Heart left ventricle (tissue), 13 donors: ENCODE measurements around the gene RFC3.

Experiments
- POLR2A ChIP-seq, 2 donors: fragments of 450-650 bp; IDR thresholded peaks; one replicate each; pipeline ENCODE4 v1.6.1; 2017; ENCODE audit warnings: antibody characterized with exemption in 2 of 2, mild to moderate bottlenecking in 2 of 2, moderate library complexity in 2 of 2
- TF ChIP-seq, protein P1 (sequence below), 12 donors: fragments of 200-600 bp; sonication (generic) in 4 of 12; IDR thresholded peaks; one replicate each; pipeline versions ENCODE4 v1.5.0 to v1.8.0; 2018 to 2022; ENCODE audit warnings: antibody characterized with exemption in 12 of 12, mild to moderate bottlenecking in 5 of 12
- donor health status: ischemic (EF 13 %, LVEDD 7.1; RV severe dilation, severe dysfunction).
- donor health status: DM: no; HTN: yes; CAD: no.
- donor health status: DM: no; HTN: no; CAD: no.
- donor health status: ischemic (EF 25% LVEDD 6.9; RV normal size, moderate dysfunction).
- donor health status: ischemic (EF 25% LVEDD 5.7; RV mildly dilated, moderate dysfunction).
- donor health status: ischemic (EF 35%, LVEDD 5.7; RV mildly dilated, moderate dysfunction).
- donor health status: nonischemic (EF 11% LVEDD 7.7; RV severe dilation, severe dysfunction).
- donor health status: DM: yes; HTN: yes; CAD: no.
- donor health status: PGD.
- donor health status: ischemic (EF 29% LVEDD 5.4; RV normal size, mild dysfunction).
- donor health status: nonischemic (EF 23%, LVEDD 6.1; RV moderate dilation, normal function).

DNA sequence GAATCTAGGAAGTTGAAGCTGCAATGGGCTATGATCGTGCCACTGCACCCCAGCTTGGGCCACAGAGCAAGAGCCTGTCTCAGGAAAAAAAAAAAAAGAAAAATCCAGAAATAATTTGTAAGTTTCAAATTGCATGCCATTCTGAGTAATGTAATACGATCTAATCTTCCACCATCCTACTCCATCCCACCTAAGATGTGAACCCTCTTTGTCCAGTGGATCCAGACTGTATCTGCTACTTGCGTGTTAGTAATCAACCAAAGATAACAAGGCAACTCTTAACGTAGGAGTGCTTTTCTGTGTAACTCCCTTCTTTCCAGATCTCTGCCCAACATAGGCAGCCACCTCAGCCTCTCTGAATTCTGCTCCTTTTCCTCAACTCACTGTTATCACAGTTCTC is 24.3 kb downstream of the RFC3 start:
- TF ChIP-seq, protein P1, sequence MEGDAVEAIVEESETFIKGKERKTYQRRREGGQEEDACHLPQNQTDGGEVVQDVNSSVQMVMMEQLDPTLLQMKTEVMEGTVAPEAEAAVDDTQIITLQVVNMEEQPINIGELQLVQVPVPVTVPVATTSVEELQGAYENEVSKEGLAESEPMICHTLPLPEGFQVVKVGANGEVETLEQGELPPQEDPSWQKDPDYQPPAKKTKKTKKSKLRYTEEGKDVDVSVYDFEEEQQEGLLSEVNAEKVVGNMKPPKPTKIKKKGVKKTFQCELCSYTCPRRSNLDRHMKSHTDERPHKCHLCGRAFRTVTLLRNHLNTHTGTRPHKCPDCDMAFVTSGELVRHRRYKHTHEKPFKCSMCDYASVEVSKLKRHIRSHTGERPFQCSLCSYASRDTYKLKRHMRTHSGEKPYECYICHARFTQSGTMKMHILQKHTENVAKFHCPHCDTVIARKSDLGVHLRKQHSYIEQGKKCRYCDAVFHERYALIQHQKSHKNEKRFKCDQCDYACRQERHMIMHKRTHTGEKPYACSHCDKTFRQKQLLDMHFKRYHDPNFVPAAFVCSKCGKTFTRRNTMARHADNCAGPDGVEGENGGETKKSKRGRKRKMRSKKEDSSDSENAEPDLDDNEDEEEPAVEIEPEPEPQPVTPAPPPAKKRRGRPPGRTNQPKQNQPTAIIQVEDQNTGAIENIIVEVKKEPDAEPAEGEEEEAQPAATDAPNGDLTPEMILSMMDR (IDR thresholded peaks at IDR 0.05) = no peak
- TF ChIP-seq POLR2A (IDR thresholded peaks at IDR 0.05) = no peak
